Neural cell (in vitro differentiated cells): ENCODE measurements around the gene CD300LF. TPM values are rescaled to one million over a fixed set of nuclear protein-coding genes. Genes with fewer than 3 reads are reported as not detected.

Source experiments
- H2AFZ ChIP-seq: fragments of 200-600, 300-800 bp; sonication (generic), shearing (Covaris generic); 2 replicates; pipeline ENCODE4 v1.6.0; 2014; ENCODE audit warnings: low read depth, mild to moderate bottlenecking, antibody characterized with exemption, low read length, moderate library complexity
- H3F3A ChIP-seq: fragments of 200-600 bp; shearing (Covaris generic); 2 replicates; pipeline ENCODE4 v1.6.1; 2016; ENCODE audit warnings: mild to moderate bottlenecking, moderate library complexity, mixed read lengths, antibody characterized with exemption, low read length; ENCODE audit not compliant: insufficient read depth, poor library complexity, severe bottlenecking
- H3K27ac ChIP-seq: fragments of 200-600, 300-800 bp; sonication (generic), shearing (Covaris generic); 2 replicates; pipeline ENCODE4 v1.5.1; 2014; ENCODE audit warnings: mild to moderate bottlenecking, low read length, moderate library complexity
- H3K27me3 ChIP-seq: fragments of 300-800, 200-600 bp; sonication (generic), shearing (Covaris generic); 2 replicates; pipeline ENCODE4 v1.6.0; 2014; ENCODE audit warnings: mild to moderate bottlenecking, low read depth, low read length, moderate library complexity; ENCODE audit not compliant: insufficient read depth
- H3K36me3 ChIP-seq: fragments of 300-800, 200-600 bp; sonication (generic), shearing (Covaris generic); 2 replicates; pipeline ENCODE4 v1.5.1; 2014; ENCODE audit warnings: mild to moderate bottlenecking, antibody characterized with exemption, low read length, moderate library complexity; ENCODE audit not compliant: insufficient read depth
- H3K4me2 ChIP-seq: fragments of 300-800, 200-600 bp; sonication (generic), shearing (Covaris generic); 2 replicates; pipeline ENCODE4 v1.6.0; 2014; ENCODE audit warnings: mild to moderate bottlenecking, low read length
- H3K4me3 ChIP-seq: fragments of 300-800, 200-600 bp; sonication (generic), shearing (Covaris generic); 2 replicates; pipeline ENCODE4 v1.5.1; 2014; ENCODE audit warnings: mild to moderate bottlenecking, low read length, moderate library complexity
- H3K79me2 ChIP-seq: fragments of 200-600 bp; shearing (Covaris generic); replicated peaks from 2 replicates; pipeline ENCODE4 v1.6.0; 2014; ENCODE audit warnings: mild to moderate bottlenecking, low read length, moderate library complexity; ENCODE audit not compliant: insufficient read depth
- H3K9ac ChIP-seq: fragments of 300-800, 200-600 bp; sonication (generic), shearing (Covaris generic); 2 replicates; pipeline ENCODE4 v1.6.1; 2016; ENCODE audit warnings: mild to moderate bottlenecking, low read length, mixed read lengths
- H3K9me2 ChIP-seq: fragments of 200-600 bp; shearing (Covaris generic); 2 replicates; pipeline ENCODE4 v1.6.1; 2016; ENCODE audit warnings: mild to moderate bottlenecking, low read length, mixed read lengths; ENCODE audit not compliant: insufficient read depth
- H3K9me3 ChIP-seq: fragments of 200-600, 300-800 bp; sonication (generic), shearing (Covaris generic); 2 replicates; pipeline ENCODE4 v1.6.1; 2016; ENCODE audit warnings: mild to moderate bottlenecking, mixed run types, low read length, moderate library complexity, mixed read lengths
- H4K20me1 ChIP-seq: fragments of 200-600 bp; shearing (Covaris generic); 2 replicates; pipeline ENCODE4 v1.6.1; 2016; ENCODE audit warnings: mild to moderate bottlenecking, mixed run types; ENCODE audit not compliant: insufficient read depth
- CTCF ChIP-seq: fragments of 450-650 bp; IDR thresholded peaks from 2 replicates; pipeline ENCODE4 v1.5.1; 2014; ENCODE audit warnings: antibody characterized with exemption, mild to moderate bottlenecking, moderate library complexity; ENCODE audit not compliant: poor library complexity, severe bottlenecking
- EP300 ChIP-seq: fragments of 450-650 bp; conservative IDR thresholded peaks from 2 replicates; pipeline ENCODE4 v1.6.1; 2014; ENCODE audit warnings: antibody characterized with exemption, mild to moderate bottlenecking, moderate library complexity; ENCODE audit not compliant: poor library complexity, severe bottlenecking
- EZH2 ChIP-seq: fragments of 200-600, 300-800 bp; shearing (Covaris generic), sonication (generic); IDR thresholded peaks from 2 replicates; pipeline ENCODE4 v1.6.1; 2014; ENCODE audit warnings: antibody characterized with exemption, low read length, borderline replicate concordance, mild to moderate bottlenecking; ENCODE audit not compliant: insufficient read depth, poor library complexity, severe bottlenecking
- MXI1 ChIP-seq: fragments of 450-650 bp; conservative IDR thresholded peaks from 2 replicates; pipeline ENCODE4 v1.6.1; 2014; ENCODE audit warnings: antibody characterized with exemption, mild to moderate bottlenecking; ENCODE audit not compliant: poor library complexity, severe bottlenecking
- POLR2AphosphoS5 ChIP-seq: IDR thresholded peaks from 2 replicates; pipeline ENCODE4 v1.6.1; 2012
- RAD21 ChIP-seq: fragments of 450-650 bp; conservative IDR thresholded peaks from 2 replicates; pipeline ENCODE4 v1.6.1; 2014; ENCODE audit warnings: antibody characterized with exemption, mild to moderate bottlenecking, moderate library complexity
- REST ChIP-seq: IDR thresholded peaks from 2 replicates; pipeline ENCODE4 v1.6.1; 2012; ENCODE audit warnings: borderline replicate concordance
- SMC3 ChIP-seq: fragments of 450-650 bp; conservative IDR thresholded peaks from 2 replicates; pipeline ENCODE4 v1.6.1; 2014; ENCODE audit warnings: antibody characterized with exemption, mild to moderate bottlenecking, moderate library complexity; ENCODE audit not compliant: poor library complexity
- TAF1 ChIP-seq: IDR thresholded peaks from 2 replicates; pipeline ENCODE4 v1.6.1; 2012; ENCODE audit warnings: low read depth
- polyA plus RNA-seq: library from polyadenylated mRNA; depleted of rRNA; stranded (reverse); fragments of >200 nt; gene quantifications from 2 replicates; pipeline ENCODE4 v1.2.3, GENCODE V29; 2014

Gene CD300LF
- polyA plus RNA-seq, 1 donor from 2014 or later, result not detected

- peaks cover 19% of the 10 kb centered on the region for H3K27me3 ChIP-seq
- no peaks in the 10 kb centered on the region for H3K36me3 ChIP-seq
- TF ChIP-seq RAD21 (no peak), REST (no peak), EP300 (no peak), CTCF (no peak), SMC3 (no peak), MXI1 (no peak), EZH2 (no peak), TAF1 (no peak), POLR2AphosphoS5 (no peak)
- H3K27ac ChIP-seq, result no peak overlapping the region
- H3F3A ChIP-seq, result no peaks in the 10 kb centered on the region
- no peaks in the 10 kb centered on the region for H4K20me1 ChIP-seq
- no peak overlapping the region for H3K4me2 ChIP-seq
- no peak overlapping the region for H2AFZ ChIP-seq
- H3K79me2 ChIP-seq, result no peaks in the 10 kb centered on the region
- no peak overlapping the region for H3K9ac ChIP-seq
- H3K9me2 ChIP-seq, result no peaks in the 10 kb centered on the region
- H3K4me3 ChIP-seq, result no peak overlapping the region
- no peaks in the 10 kb centered on the region for H3K9me3 ChIP-seq
Measured at GRCh38 chr17:74752822-74753401, 40.2 kb upstream of the CD300LF start.

GRCh38 chr17:74752415-74752814 is 39.7 kb upstream of the CD300LF start:
- Histone ChIP-seq H3K4me2 (no peak overlapping the region), H3K27ac (no peak overlapping the region), H3K36me3 (no peaks in the 10 kb centered on the region), H3K4me3 (no peak overlapping the region), H3K9ac (no peak overlapping the region), H3K9me2 (no peaks in the 10 kb centered on the region), H2AFZ (no peak overlapping the region), H3K9me3 (no peaks in the 10 kb centered on the region), H4K20me1 (no peaks in the 10 kb centered on the region), H3K27me3 (peaks cover 24% of the 10 kb centered on the region), H3K79me2 (no peaks in the 10 kb centered on the region), H3F3A (no peaks in the 10 kb centered on the region)
- TF ChIP-seq POLR2AphosphoS5 (no peak), REST (no peak), RAD21 (no peak), EP300 (no peak), MXI1 (no peak), TAF1 (no peak), SMC3 (no peak), CTCF (no peak), EZH2 (no peak)
